Astrocyte (in vitro differentiated cells and primary cell): ENCODE measurements around the gene MKKS.

ENCODE experiments used
- CTCF ChIP-seq: IDR thresholded peaks from 2 replicates; pipeline ENCODE4 v1.5.1; 2011; ENCODE audit warnings: low read depth, mild to moderate bottlenecking, inconsistent platforms, low read length, moderate library complexity; ENCODE audit not compliant: insufficient read depth
- EZH2 ChIP-seq: IDR thresholded peaks from 2 replicates; pipeline ENCODE4 v1.6.1; 2012; ENCODE audit warnings: mild to moderate bottlenecking, low read length, inconsistent platforms; ENCODE audit not compliant: insufficient read depth

GRCh38 chr20:10434832-10435812 is 1.1 kb upstream of the MKKS start, which contains the start of gene SLX4IP:
- no peak for TF ChIP-seq CTCF
- TF ChIP-seq EZH2 = no peak
